Stimulated activated CD4-positive, alpha-beta T cell treated with anti-CD3 and anti-CD28 coated beads, Interleukin-4, amount 100 ng/mL, for 24 hours (primary cell): ENCODE results near the gene SH3BP2.
A peak's percentile ranks its signal among the peaks of the same experiment; 100 is the strongest.

Experiments
- DNase-seq: peaks from one replicate; pipeline ENCODE4 v3.0.0-alpha.2; 2020

SH3BP2 gene

DNA sequence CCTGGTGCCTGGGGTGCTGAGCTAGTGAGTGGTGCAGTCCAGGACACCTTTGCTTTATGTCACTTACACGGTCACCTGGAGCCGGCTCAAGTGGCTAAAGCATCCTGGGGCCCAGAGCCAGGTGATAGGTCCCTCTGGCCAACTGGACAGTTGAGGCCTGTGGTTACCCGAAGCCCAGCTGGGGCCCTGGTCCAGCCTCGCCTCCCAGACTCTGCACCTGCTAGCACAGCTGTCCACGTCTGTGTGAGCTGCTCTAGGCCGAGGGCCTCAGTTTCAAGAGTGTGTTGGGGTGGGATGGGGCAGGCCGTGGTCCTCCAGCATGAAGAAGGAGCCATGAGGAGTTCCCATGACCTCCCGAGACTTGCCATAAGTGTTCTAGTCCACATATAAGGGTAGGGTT lies 43.1 kb downstream of the SH3BP2 start:
- DNase-seq, result no peak

DNA sequence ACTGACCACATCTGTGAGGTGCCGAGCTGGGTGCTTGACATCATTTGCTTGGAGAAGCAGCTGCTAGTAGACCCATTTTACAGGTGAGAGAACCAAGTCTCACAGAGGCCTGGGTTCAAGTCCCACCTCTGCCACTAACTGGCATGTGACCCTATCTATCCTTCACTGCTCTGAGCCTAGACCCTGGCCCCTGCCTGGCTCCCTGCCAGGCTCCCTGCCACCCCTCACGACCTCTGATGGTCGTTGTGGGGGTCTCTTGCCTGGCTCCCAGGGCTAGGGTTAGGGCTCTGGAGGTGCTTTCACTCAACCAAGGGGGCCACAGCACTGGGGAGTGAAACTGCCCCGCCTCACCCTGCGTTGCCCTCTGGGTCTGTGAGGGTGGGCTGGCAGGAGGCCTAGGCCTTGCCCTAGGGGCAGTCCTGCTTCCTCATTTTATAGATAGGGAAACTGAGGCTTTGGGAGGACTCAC lies 43.5 kb downstream of the SH3BP2 start:
- no peak for DNase-seq

DNA sequence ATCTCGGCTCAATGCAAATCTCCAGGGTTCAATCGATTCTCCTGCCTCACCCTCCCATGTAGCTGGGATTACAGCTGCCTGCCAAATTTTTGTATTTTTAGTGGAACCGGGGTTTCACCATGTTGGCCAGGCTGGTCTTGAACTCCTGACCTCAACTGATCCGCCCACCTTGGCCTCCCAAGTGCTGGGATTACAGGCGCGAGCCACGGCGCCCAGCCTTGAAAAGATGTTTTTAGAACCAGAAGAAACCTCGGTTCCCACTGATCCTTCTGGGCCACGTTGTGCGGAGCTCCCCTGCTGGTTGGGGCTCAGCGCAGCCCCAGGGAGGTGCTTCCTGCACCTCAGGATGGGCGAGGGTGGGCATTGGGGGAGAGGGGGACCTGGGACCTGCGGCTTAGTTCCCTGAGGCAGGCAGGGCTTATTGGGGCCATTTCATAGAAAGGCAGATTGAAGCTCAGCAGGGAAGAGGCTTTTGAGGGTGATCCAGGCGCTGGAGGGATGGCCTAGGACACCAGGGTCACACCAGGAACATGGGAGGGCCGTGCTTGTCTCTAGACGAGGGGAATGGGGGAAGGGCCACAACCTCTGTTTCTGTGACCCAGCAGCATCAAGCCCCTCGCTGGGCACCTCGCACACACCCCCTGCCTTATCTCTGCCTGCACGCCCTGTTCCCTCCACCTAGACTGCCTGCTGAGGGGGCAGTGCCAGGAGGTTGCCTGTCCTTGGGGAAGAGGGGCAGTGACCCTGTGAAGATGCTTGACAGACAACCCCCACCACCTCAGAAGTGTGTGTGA lies 44.4 kb downstream of the SH3BP2 start:
- DNase-seq, result no peak

DNA sequence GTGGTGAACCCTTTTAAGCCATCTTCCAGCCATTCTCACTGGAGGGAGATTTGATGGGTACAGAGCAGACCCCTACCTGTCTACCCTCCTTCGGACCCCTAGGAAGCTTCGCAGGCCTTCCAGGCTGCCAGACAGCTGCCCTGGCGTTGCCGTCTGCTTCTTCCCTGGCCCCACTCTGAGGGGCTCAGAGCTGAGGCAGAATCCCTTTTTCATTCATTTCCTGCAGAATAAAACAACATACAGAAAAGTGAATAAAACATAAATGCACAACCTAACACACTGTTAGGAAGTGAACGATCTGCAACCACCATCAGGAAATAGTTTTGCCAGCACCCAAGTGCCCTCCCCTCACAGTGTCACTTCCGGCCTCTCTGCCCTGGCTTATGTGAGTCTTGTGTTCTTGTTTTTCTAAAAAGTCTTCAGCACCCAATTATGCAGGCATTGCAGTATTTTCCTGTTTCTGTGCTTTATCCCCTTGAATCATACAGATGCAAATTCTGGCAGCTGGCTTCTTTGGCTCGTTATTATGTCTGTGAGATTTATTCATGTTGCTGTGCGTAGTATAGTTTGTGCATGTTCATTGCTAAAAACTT lies 45.1 kb downstream of the SH3BP2 start:
- DNase-seq, result peak; percentile 70

DNA sequence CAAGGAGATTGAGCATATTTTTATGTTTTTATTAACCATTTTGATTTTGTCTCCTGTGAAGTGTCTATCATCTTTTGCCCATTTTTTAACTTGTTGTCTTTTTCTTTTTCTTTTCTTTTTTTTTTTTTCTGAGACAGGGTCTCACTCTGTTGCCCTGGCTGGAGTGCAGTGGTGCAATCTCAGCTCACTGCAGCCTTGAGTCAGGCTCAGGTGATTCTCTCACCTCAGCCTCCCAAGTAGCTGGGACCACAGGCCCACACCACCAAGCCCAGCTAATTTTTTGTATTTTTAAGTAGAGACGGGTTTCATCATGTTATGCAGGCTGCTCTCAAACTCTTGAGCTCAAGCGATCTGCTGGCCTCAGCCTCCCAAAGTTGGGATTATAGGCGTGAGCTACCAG lies 46.2 kb downstream of the SH3BP2 start:
- DNase-seq, result no peak

DNA sequence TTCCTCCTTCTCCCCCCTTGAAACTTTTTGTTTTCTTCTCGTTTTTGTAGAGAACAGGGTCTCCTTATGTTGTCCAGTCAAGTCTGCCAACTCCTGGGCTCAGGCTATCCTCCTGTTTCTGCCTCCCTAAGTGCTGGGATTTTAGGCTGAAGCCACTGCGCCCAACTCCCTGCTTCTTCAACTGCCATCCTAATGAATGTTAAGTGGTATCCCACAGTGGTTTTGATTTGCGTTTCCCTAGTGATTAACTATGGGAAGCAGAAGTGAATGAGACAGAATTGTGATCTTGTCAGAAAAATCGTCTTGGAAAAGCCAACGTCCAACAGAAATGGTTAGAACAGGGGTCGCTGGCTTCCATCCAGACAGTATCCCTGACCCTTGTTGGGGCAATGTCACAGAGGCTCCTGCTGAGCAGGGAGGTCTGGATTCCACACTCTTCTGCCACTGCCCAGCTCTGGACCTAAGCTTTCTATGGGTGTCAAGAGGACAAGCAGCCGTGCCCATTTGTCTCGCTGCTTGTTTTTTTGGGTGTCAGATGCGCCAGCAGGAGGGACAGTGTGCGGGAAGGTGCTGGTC lies 49.9 kb downstream of the SH3BP2 start:
- no peak for DNase-seq

DNA sequence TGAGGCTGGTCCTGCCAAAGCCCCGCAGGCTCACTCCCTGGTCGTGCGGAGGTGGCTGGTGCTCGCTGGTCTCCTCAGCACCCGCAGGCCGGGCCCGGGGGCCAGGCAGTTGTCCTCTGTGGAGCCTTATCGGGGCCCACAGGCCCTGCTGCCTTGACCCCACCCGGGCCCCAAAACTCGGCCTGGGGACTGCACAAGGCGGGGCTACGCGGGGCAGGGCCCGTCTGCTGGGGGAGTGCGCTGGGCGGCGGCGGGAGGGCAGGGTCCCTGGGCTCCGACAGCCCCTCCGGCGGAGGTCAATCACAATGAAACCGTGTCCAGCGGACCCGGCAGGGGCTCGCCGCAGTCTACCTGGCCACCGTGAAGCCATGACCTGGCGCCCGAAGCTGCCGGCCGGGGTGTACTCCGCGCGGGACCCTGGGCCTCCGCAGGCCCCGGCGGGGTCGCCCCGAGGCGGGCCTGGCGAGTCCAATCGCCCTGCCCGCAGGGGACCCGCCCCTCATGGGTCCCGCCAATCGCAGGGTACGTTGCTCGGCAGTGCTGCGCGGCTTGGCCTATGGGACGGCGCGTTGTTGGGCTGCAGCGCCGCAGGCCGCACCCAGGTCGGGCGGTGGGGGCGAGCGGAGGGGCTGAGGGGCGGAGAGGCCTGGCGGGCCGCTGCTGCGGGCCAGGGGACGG lies 50.5 kb downstream of the SH3BP2 start, which contains the start of gene ADD1:
ADD1 (plus strand) TSS at position 582 of the 678 bp plus-strand sequence. CDS start 32,072 bp downstream, outside the sequence.
- DNase-seq, result peak; percentile 91

DNA sequence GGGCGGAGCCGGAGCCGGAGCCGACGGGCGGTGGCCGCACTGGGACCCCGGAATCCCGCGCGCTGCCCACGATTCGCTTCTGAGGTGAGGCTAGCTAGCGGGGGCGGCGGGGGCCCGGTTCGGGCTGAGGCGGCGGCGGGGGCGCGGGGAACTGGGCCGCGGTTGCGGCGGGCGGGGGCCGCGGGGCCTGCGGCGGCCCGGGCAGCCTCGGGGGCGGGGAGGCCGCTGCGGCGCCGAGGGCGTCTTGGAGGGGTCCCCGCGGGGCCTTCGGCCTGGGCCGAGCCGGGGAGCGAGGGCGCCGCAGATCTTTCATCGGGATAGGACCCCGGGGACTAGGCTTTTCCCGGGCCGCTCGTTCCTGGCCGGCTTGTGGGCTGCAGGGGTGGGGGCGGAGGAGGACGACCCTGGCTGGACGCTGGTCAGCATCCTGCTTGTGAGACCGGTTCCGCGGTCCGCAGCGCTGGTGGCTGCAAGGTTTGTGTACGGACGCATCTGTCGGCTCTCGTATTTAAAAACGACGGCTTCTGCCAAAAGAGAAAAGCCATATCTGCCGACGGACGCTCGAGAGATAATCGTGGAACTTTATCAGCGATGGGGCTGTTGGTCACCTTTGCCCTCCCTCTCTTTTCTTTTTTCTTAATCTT lies 51.2 kb downstream of the SH3BP2 start:
- peak; percentile 22 for DNase-seq

DNA sequence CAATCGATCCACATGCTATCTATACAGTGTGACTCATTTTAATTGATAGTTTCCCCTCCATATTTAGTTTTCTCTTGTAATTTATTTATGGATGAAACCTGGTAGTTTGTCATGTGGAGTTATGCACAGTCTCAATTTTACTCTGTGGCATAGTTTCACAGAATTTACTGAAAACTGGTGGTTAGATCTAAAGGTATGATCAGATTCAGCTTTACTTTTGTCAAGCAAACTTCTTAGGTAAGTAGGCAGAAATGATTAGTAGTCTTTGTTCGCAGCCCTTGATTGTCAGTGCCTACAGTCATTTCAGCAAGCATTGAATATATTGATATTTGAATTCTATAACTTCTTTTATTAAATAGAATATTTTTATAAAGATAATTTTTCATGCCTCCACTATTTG lies 53.3 kb downstream of the SH3BP2 start:
- no peak for DNase-seq

DNA sequence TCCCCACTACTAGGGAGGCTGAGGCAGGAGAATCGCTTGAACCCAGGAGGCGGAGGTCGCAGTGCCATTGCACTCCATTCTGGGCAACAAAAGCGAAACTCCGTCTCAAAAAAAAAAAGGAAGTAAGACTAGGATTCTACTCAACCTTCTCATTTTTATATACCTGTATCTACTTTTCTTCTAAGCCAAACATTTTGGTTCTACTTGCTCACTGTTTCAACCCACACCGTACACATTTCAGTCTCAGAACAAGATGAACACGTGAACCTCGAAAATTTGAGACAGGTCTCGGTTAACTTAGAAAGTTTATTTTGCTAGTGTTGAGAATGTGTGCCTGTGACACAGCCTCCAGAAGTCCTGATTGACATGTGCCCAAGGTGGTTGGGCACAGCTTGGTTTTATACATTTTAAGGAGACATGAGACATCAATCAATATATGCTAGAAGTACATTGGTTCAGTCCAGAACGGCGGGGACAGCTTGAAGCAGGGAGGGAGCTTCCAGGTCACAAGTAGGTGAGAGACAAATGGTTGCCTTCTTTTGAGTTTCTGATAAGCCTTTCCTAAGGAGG lies 54.5 kb downstream of the SH3BP2 start:
- no peak for DNase-seq

DNA sequence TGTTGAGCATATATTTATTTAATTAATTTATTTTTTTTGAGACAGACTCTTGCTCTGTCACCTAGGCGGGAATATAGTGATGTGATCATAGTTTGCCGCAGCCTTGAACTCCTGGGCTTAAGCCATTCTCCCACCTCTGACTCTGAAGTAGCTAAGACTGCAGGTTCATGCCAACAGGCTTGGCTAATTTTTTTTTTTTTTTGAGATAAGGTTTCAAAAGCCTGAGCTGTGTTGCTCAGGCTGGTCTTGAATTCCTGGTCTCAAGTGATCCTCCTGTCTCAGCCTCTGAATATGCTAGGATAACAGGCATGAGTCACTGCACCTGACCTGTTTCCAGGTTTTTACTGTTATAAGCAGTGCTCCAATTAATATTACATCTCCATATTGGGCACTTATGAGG lies 55.6 kb downstream of the SH3BP2 start:
- DNase-seq, result no peak

DNA sequence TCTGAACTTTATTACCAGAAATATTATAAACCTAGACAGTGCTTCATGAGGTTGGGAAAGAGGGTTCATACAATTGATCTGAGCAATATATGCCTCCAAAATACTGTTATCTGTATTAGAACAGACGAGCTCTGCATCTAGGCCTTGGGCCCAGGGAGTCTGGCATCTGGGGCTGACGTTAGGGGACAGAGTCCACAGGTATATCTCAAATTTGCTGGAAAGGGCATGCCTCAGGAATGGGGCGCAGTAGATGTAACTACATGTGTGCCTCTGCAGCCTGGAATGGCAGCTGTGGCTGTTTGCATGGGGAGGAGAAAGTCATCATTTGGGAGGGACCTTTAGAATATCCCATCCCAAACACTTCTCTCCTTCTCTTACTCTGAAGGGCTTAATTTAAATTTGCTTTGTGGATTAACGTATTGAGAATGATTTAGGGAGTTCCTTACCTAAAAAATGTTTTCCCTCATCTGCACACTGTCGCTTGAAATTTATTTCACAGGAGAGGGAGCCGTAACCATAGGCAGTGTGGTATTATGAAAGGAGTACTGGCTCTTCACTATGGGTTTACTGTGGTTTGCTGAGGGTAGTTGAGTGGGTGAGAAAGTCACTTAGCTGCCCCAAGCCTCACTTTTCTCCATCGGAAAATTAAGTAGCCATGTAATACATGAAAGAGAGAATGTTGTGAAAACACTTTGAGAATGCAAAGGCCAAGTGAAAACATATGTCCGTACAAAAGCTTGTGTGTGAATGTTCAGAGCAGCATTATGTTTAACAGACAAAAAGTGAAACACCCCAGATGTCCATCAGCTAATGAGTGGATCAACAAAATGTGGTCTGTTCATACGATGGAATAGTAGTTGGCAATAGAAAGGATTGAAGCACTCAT lies 56.6 kb downstream of the SH3BP2 start:
- DNase-seq, result no peak

DNA sequence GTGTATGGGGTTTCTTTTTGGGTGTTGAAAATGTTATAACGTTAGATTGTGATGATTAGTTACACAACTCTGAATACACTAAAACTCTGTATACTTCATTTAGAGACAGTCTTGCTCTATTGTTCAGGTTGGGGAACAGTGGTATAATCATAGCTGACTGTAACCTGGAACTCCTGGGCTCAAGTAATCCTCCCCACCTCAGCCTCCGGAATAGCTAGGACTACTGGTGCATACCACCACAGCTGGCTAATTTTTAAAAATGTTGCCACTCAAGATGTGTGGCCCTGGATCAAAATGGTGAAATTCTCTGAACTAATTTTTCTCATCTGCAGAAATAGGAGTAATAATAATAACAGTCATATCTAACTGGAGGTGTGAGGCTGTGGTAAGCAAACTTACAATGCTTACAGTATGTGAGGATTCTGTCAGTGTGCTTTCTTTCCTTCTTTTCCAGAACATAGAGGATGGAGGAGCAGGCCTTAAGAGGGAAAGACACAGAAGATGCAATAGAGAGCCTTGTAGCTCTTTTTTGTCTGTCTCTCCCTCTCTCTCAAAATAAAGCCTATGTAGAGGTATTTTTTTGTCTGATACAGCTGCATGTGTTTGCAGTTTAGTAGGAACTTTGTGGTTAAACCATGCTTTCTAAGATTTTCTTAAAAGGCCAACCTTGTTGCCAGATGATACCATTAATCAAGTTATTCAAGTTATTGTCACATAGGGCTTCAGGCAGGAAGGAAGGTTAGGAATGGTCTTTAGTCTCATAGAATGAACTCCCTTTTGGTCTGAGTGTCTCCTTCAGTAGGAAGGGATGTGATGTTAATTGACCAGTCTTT lies 58.3 kb downstream of the SH3BP2 start:
- no peak for DNase-seq

DNA sequence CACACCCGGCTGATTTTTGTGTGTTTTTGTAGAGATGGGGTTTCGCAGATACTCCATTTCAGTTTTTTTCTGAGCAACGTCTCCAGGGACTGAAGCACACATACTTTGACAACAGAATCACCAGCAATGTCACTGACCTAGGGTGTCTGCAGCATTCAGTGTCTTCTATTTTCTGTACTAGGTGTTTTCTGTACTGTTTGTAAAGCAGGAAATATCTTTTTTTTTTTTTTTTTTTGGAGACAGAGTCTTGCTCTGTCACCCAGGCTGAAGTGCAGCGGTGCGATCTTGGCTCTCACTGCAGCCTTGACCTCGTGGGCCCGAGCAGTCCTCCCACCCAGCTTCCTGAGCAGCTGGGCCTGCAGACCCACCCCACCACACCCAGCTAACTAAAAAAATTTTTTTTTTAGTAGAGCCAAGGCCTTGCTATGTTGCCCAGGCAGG lies 59.6 kb downstream of the SH3BP2 start:
- DNase-seq, result no peak

DNA sequence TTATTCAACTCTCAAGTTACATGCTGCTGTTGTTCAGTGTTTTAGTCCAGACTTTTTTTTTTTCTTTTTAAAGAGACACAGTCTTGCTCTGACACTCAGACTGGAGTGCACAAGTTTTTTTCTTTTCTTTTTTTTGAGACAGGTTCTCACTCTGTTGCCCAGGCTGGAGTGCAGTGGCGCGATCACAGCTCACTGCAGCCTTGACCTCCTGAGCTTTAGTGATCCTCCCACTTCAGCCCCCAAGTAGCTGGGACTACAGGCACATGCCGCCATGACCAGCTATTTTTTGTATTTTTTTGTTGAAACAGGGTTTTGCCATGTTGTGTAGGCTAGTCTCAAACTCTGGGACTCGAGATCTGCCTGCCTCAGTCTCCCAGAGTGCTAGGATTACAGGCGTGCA lies 62.7 kb downstream of the SH3BP2 start:
- no peak for DNase-seq

DNA sequence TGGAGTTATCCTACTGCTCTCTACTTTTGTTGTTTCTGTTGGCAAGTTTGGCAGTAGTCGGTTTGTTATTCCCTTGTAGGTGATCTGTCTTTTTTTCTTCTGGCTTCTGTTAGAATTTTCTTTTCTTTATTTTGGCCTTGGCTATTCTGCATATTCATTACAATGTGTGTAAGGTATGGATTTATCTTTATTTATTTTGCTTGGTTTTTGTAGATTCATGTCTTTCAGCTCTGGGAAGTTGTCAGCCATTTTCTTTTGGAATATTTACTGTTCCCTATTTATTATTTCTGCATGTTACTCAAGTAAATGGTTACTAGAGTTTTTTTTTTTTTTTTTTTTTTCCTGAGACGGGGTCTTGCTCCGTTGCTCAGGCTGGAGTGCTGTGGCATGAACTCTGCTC lies 63.4 kb downstream of the SH3BP2 start:
- DNase-seq, result no peak

DNA sequence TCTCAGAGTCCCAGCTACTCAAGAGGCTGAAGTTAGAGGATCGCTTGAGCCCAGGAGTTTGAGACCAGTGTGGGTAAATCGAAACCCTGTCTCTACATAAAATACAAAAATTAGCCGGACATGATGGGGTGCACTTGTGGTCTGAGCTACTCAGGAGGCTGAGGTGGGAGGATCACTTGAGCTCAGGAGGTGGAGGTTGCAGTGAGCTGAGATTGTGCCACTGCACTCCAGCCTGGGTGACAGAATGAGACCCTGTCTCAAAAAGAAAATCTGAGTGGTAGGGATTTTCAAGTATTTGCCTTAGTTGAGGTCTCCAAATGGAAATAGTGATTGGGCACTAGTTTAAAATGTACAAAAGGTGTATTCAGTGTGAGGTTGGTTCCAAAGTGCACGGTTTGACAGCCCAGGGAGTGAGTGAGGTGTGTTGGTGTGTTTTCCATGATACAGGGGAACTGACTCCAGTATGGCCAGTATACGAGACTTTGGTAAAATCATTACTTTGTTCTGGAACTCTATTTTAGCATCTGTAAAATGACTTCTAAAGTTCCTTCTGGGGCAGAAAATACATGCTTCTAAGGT lies 64.6 kb downstream of the SH3BP2 start:
- no peak for DNase-seq

DNA sequence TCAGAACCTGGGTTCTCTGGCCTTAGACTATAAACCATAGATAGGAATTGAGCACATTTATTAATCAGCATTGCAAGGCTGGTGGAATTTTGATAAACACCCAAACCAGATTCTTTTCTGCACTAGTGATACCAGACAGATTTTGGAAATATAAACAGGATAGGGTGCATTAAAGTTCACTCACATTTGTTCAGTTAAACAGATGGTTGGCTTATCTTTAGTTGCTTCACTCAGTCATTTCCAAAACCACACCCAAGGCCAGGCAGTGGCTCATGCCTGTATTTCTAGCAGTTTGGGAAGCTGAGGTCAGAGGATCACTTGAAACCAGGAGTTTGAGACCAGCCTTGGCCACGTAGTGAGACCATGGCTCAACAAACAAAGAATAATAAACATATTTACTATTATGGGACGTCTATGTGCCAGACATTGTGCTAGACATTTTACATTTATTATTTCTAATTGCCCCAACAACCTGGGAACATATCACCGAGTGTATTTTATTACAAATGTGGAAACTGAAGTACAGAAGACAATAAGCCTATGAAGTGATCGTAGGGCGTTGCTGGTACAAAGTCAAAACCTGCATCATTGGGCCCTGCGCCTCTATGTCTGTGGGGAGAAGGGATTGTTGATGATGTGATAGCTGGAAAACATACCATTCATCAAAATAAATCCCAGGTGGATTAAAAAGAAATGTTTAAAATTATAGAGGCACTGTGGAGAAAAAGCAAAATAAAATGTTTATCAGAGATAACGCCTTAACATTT lies 65.7 kb downstream of the SH3BP2 start:
- no peak for DNase-seq

DNA sequence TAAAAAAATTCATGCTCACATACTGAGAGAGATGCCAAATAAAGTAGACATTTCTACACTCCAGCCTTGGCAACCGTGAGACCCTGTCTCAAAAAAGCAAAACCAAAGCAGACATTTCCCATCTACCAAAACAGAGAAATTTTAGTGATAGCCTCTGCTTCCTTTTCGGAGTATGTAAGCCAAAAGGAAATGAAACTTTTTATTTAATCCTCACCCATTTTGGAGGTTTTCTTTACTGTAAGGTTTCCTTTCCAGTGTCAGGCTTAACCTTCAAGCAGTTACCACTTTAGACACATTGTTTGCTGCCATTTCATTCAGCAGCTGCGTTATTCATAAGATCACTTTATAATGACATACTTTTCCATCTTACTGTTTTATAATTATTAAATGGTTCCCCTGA lies 66.6 kb downstream of the SH3BP2 start:
- DNase-seq, result no peak
